HCT116 (cell line): ENCODE results near the gene SEMA3C. TPM values are rescaled to one million over a fixed set of nuclear protein-coding genes. Genes with fewer than 3 reads are reported as not detected.

ENCODE experiments used
- ATAC-seq: fragments of 200-7000 bp; cut with Tn5 transposase; 2 replicates; pipeline ENCODE4 v1.9.1; 2020; ENCODE audit warnings: mild to moderate bottlenecking, moderate library complexity
- BruUV-seq: library from RNA; stranded (reverse); fragments of 400-500 nt; replicated peaks from 2 replicates; lab custom pipeline; 2021; lab: Mats Ljungman, UMichigan
- CTCF ChIA-PET: fragments of 300-600 bp; sonication (Branson Sonifier 250); formaldehyde crosslinking; loops from one replicate; lab custom pipeline; 2021; ENCODE audit warnings: antibody characterized with exemption; lab: Charles Lee
- POLR2A ChIA-PET: fragments of 300-600, 350-600 bp; sonication (Branson Sonifier 250); formaldehyde crosslinking; loops from one replicate; lab custom pipeline; 2021; ENCODE audit warnings: antibody characterized with exemption; lab: Charles Lee
- RAD21 ChIA-PET, 2 experiments: fragments of 300-600 bp; sonication (Branson Sonifier 250); formaldehyde crosslinking; loops; one replicate each; lab custom pipeline; 2023; ENCODE audit warnings: low total read pairs in 2 of 2; ENCODE audit not compliant: uncharacterized antibody in 2 of 2, unreplicated experiment in 2 of 2, low non-redundant PET in 1 of 2; lab: Charles Lee
- DNase-seq: peaks from one replicate; pipeline ENCODE4 v3.0.0-alpha.2; 2010; ENCODE audit warnings: low read depth, low spot score
- H2AFZ ChIP-seq: fragments of 200-600 bp; shearing (Covaris generic), sonication (generic); 2 replicates; pipeline ENCODE4 v1.6.1; 2017; ENCODE audit warnings: low read depth, mixed run types, mixed read lengths, antibody characterized with exemption, low read length; ENCODE audit not compliant: poor library complexity, severe bottlenecking
- H3K27ac ChIP-seq: 2 replicates; pipeline ENCODE4 v1.5.1; 2012; ENCODE audit warnings: low read depth, low read length
- H3K27me3 ChIP-seq: fragments of 200-600 bp; sonication (generic); 2 replicates; pipeline ENCODE4 v1.6.1; 2016; ENCODE audit warnings: mixed run types, low read length, mixed read lengths; ENCODE audit not compliant: insufficient read depth
- H3K36me3 ChIP-seq, 2 experiments: fragments of 200-500 bp in 1 of 2; fragments of 200-600 bp in 1 of 2; sonication (Bioruptor generic) in 1 of 2; sonication (generic) in 1 of 2; 2 replicates each; pipeline versions ENCODE4 v1.5.1 to v1.6.1; 2014 to 2016; ENCODE audit warnings: low read length in 2 of 2, inconsistent platforms in 1 of 2, mixed read lengths in 1 of 2, mixed run types in 1 of 2; ENCODE audit not compliant: insufficient read depth in 2 of 2, control insufficient read depth in 1 of 2
- H3K4me1 ChIP-seq, 2 experiments: fragments of 200-600 bp in 1 of 2; sonication (generic) in 1 of 2; 2 replicates each; pipeline versions ENCODE4 v1.5.1 to v1.6.1; 2012 to 2017; ENCODE audit warnings: low read length in 2 of 2, inconsistent platforms in 1 of 2, mild to moderate bottlenecking in 1 of 2, mixed read lengths in 1 of 2, mixed run types in 1 of 2, moderate library complexity in 1 of 2; ENCODE audit not compliant: insufficient read depth in 2 of 2, control insufficient read depth in 1 of 2
- H3K4me2 ChIP-seq: fragments of 200-600 bp; sonication (generic); 2 replicates; pipeline ENCODE4 v1.6.1; 2017; ENCODE audit warnings: mixed run types, low read length, mixed read lengths
- H3K4me3 ChIP-seq, 2 experiments: fragments of 200-600 bp in 1 of 2; sonication (generic) in 1 of 2; replicated peaks in 1 of 2; 2 replicates each; pipeline ENCODE4 v1.5.1; 2011 to 2016; ENCODE audit warnings: low read length in 2 of 2, control low read depth in 1 of 2, low read depth in 1 of 2, mild to moderate bottlenecking in 1 of 2, mixed read lengths in 1 of 2, mixed run types in 1 of 2
- H3K79me2 ChIP-seq: fragments of 200-600 bp; sonication (generic); 2 replicates; pipeline ENCODE4 v1.6.1; 2017; ENCODE audit warnings: mild to moderate bottlenecking, mixed run types, low read length, moderate library complexity, mixed read lengths; ENCODE audit not compliant: insufficient read depth
- H3K9ac ChIP-seq: fragments of 200-600 bp; sonication (generic); 2 replicates; pipeline ENCODE4 v1.6.1; 2016; ENCODE audit warnings: low read length, mixed read lengths
- H3K9me2 ChIP-seq: fragments of 200-600 bp; sonication (generic), shearing (Covaris generic); 2 replicates; pipeline ENCODE4 v1.6.1; 2017; ENCODE audit warnings: mixed run types, mild to moderate bottlenecking, moderate library complexity; ENCODE audit not compliant: insufficient read depth
- H3K9me3 ChIP-seq, 2 experiments: fragments of 200-500 bp in 1 of 2; fragments of 200-600 bp in 1 of 2; sonication (Bioruptor generic) in 1 of 2; sonication (generic) in 1 of 2; 2 replicates each; pipeline ENCODE4 v1.6.1; 2014 to 2017; ENCODE audit warnings: low read length in 2 of 2, mixed read lengths in 2 of 2, inconsistent platforms in 1 of 2, low read depth in 1 of 2, mild to moderate bottlenecking in 1 of 2, mixed run types in 1 of 2, moderate library complexity in 1 of 2; ENCODE audit not compliant: control insufficient read depth in 1 of 2, insufficient read depth in 1 of 2
- H4K20me1 ChIP-seq: fragments of 200-600 bp; sonication (generic), shearing (Covaris generic); 2 replicates; pipeline ENCODE4 v1.6.1; 2017; ENCODE audit warnings: mixed run types, mild to moderate bottlenecking, moderate library complexity; ENCODE audit not compliant: insufficient read depth
- CEBPB ChIP-seq: IDR thresholded peaks from 2 replicates; pipeline ENCODE4 v1.6.1; 2012; ENCODE audit warnings: low read depth
- EZH2phosphoT487 ChIP-seq: fragments of 200-600 bp; IDR thresholded peaks from 2 replicates; pipeline ENCODE4 v1.6.1; 2018; ENCODE audit warnings: antibody characterized with exemption, borderline replicate concordance
- MAX ChIP-seq: IDR thresholded peaks from 2 replicates; pipeline ENCODE4 v1.6.1; 2012
- POLR2A ChIP-seq: IDR thresholded peaks from 2 replicates; pipeline ENCODE4 v1.7.0; 2011; ENCODE audit warnings: borderline replicate concordance; ENCODE audit not compliant: insufficient read depth, insufficient read length; ENCODE audit errors: extremely low read depth
- REST ChIP-seq: IDR thresholded peaks from 2 replicates; pipeline ENCODE4 v1.6.1; 2012; ENCODE audit warnings: low read depth
- SIN3A ChIP-seq: IDR thresholded peaks from 2 replicates; pipeline ENCODE4 v1.6.1; 2012; ENCODE audit warnings: low read depth
- SP1 ChIP-seq: IDR thresholded peaks from 2 replicates; pipeline ENCODE4 v1.6.1; 2012; ENCODE audit warnings: low read depth
- TCF7L2 ChIP-seq: IDR thresholded peaks from 2 replicates; pipeline ENCODE4 v1.7.0; 2011; ENCODE audit warnings: borderline replicate concordance, inconsistent platforms; ENCODE audit not compliant: insufficient read depth, insufficient read length; ENCODE audit errors: extremely low read depth
- YY1 ChIP-seq: IDR thresholded peaks from 2 replicates; pipeline ENCODE4 v1.6.1; 2011; ENCODE audit warnings: low read length, low read depth, moderate library complexity, mild to moderate bottlenecking; ENCODE audit not compliant: insufficient replicate concordance; ENCODE audit errors: extremely low read depth
- intact Hi-C: fragments of 100-400 bp; cut with micrococcal nuclease; formaldehyde crosslinking; loops from 2 replicates; pipeline ENCODE4 v1.10.0; 2022
- total RNA-seq: library from RNA; stranded (reverse); gene quantifications from one replicate; pipeline ENCODE4 v1.2.1, GENCODE V29; 2021; ENCODE audit not compliant: unreplicated experiment
- TF ChIP-seq, protein P1 (sequence below): IDR thresholded peaks from 2 replicates; pipeline ENCODE4 v1.6.1; 2012
- TF ChIP-seq, protein P2 (sequence below), 3 experiments: fragments of 200-600 bp in 1 of 3; sonication (generic) in 1 of 3; IDR thresholded peaks in 2 of 3; conservative IDR thresholded peaks in 1 of 3; 2 replicates each; pipeline ENCODE4 v1.5.1; 2012 to 2017; ENCODE audit warnings: low read depth in 2 of 3, low read length in 2 of 3, antibody characterized with exemption in 1 of 3, borderline replicate concordance in 1 of 3, control low read depth in 1 of 3, mild to moderate bottlenecking in 1 of 3, mixed read lengths in 1 of 3, mixed run types in 1 of 3, moderate library complexity in 1 of 3; ENCODE audit not compliant: insufficient read depth in 1 of 3

SEMA3C gene
- total RNA-seq, 1 experiment from 2014 or later: 25.3 TPM

DNA sequence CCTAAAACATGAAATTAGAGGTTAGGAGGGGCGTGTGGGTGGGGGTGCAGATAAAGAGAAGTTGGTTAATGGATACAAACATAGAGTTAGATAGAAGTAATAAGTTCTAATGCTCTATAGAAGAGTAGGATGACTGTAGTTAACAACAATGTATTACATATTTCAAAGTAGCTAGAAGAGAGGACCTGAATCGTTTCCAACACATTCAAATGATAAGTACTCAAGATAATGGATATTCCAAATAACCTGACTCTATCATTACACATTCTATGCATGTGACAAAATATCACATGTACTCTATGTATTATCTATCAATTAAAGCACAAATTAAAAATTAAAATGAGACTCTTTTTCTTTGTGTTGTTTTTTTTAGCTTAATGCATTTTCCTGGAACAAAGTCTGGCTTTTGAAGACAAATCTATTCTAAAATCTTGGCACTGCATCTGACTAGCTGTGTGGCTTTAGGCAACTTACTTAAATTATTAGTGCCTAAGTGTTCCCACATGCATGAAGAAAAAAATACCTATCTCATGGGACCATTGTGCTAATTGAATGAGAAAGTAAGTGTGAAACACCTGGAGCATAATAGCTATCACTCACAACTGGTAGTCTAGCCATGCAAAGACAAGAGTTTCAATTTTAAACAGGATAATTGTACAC, 75.7 kb downstream of the SEMA3C start:
- no TSS peak for BruUV-seq

More for the DNA sequence above, 75.7 kb downstream of the SEMA3C start:
- ChIA-PET CTCF (no interaction called here), POLR2A (no interaction called here)
- H3K9me3 ChIP-seq: no peaks in the 10 kb centered on the region
- no peak overlapping the region for H3K4me2 ChIP-seq
- DNase-seq: no peak
- no peaks in the 10 kb centered on the region for H3K36me3 ChIP-seq
- no peak overlapping the region for H3K9ac ChIP-seq
- intact Hi-C loops: no loop called here
- H3K9me2 ChIP-seq: no peaks in the 10 kb centered on the region
- no peak overlapping the region for H2AFZ ChIP-seq
- TF ChIP-seq, protein P1, sequence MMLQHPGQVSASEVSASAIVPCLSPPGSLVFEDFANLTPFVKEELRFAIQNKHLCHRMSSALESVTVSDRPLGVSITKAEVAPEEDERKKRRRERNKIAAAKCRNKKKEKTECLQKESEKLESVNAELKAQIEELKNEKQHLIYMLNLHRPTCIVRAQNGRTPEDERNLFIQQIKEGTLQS: no peak
- TF ChIP-seq YY1: no peak
- no peak for TF ChIP-seq REST
- TF ChIP-seq CEBPB: no peak
- no peak for TF ChIP-seq SP1
- TF ChIP-seq TCF7L2: no peak
- TF ChIP-seq EZH2phosphoT487: no peak
- no peak for TF ChIP-seq POLR2A
- TF ChIP-seq MAX: no peak
- TF ChIP-seq SIN3A: no peak
- TF ChIP-seq, protein P2, sequence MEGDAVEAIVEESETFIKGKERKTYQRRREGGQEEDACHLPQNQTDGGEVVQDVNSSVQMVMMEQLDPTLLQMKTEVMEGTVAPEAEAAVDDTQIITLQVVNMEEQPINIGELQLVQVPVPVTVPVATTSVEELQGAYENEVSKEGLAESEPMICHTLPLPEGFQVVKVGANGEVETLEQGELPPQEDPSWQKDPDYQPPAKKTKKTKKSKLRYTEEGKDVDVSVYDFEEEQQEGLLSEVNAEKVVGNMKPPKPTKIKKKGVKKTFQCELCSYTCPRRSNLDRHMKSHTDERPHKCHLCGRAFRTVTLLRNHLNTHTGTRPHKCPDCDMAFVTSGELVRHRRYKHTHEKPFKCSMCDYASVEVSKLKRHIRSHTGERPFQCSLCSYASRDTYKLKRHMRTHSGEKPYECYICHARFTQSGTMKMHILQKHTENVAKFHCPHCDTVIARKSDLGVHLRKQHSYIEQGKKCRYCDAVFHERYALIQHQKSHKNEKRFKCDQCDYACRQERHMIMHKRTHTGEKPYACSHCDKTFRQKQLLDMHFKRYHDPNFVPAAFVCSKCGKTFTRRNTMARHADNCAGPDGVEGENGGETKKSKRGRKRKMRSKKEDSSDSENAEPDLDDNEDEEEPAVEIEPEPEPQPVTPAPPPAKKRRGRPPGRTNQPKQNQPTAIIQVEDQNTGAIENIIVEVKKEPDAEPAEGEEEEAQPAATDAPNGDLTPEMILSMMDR (IDR thresholded peaks at IDR 0.05 in 2 of 3, conservative IDR thresholded peaks at IDR 0.05 in 1 of 3; ENCODE audit: borderline replicate concordance in 1 of 3, insufficient read depth in 1 of 3, low read depth in 2 of 3, low read length in 2 of 3): no peak
- TF ChIP-seq, all 23 proteins: peak for 0
- peaks cover 0 to 4% of the 10 kb centered on the region in 2 experiments; a peak in 1 of 4 replicates for H3K4me1 ChIP-seq
- no peaks in the 10 kb centered on the region for H3K79me2 ChIP-seq
- no peaks in the 10 kb centered on the region for H4K20me1 ChIP-seq
- H3K4me3 ChIP-seq: no peak overlapping the region
- no peaks in the 10 kb centered on the region for H3K27me3 ChIP-seq
- RAD21 ChIA-PET: no interaction called here
- ATAC-seq: no peak
- no peak overlapping the region for H3K27ac ChIP-seq
